ENCODE results near the gene TBC1D23.

DNA sequence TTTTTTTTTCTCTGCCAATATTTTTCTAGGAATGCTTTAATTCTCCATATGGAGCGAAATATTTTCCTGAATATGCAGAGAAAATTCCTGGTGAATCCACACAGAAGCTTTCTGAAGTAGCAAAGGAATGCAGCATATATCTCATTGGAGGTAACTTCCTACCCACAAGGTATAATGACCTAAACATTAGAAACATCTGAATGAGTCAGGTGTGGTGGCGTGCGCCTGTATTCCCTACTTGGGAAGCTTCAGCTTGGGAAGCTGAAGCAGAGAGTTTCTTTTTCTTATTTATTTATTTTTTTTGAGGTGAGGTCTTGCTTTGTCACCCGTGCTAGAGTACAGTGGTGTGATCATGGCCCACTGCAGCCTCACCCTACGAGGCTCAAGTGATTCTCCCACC is 79.0 kb downstream of the TBC1D23 start:
- TF ChIP-seq, protein P1, sequence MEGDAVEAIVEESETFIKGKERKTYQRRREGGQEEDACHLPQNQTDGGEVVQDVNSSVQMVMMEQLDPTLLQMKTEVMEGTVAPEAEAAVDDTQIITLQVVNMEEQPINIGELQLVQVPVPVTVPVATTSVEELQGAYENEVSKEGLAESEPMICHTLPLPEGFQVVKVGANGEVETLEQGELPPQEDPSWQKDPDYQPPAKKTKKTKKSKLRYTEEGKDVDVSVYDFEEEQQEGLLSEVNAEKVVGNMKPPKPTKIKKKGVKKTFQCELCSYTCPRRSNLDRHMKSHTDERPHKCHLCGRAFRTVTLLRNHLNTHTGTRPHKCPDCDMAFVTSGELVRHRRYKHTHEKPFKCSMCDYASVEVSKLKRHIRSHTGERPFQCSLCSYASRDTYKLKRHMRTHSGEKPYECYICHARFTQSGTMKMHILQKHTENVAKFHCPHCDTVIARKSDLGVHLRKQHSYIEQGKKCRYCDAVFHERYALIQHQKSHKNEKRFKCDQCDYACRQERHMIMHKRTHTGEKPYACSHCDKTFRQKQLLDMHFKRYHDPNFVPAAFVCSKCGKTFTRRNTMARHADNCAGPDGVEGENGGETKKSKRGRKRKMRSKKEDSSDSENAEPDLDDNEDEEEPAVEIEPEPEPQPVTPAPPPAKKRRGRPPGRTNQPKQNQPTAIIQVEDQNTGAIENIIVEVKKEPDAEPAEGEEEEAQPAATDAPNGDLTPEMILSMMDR (IDR thresholded peaks at IDR 0.05; ENCODE audit: low read depth, low read length, poor library complexity, severe bottlenecking), result no peak
- no peak for TF ChIP-seq EZH2phosphoT487 (IDR thresholded peaks at IDR 0.05; ENCODE audit: borderline replicate concordance, low read length)

Data from DOHH2 (cell line).